GM10266 (cell line): Measurements from ENCODE around the gene KIF1A.

Experiments
- DNase-seq: peaks from one replicate; pipeline ENCODE4 v3.0.0; 2012; ENCODE audit errors: extremely low spot score
- CTCF ChIP-seq: IDR thresholded peaks from 2 replicates; pipeline ENCODE4 v1.5.1; 2012; ENCODE audit warnings: mild to moderate bottlenecking, low read depth; ENCODE audit not compliant: control insufficient read depth, insufficient read depth; ENCODE audit errors: missing control alignments

The KIF1A gene

GRCh38 chr2:240727439-240727838 lies 92.6 kb downstream of the KIF1A start:
- no peak for DNase-seq
- TF ChIP-seq CTCF: no peak

- DNase-seq: no peak
- no peak for TF ChIP-seq CTCF
Observed at GRCh38 chr2:240726876-240727275, 93.1 kb downstream of the KIF1A start.

- no peak for DNase-seq
- no peak for TF ChIP-seq CTCF
Observed at GRCh38 chr2:240725671-240726070, 94.3 kb downstream of the KIF1A start.

- TF ChIP-seq CTCF: no peak
- no peak for DNase-seq
Observed at GRCh38 chr2:240725266-240725665, 94.8 kb downstream of the KIF1A start.

- no peak for TF ChIP-seq CTCF
- DNase-seq: no peak
Observed at GRCh38 chr2:240724431-240724830, 95.6 kb downstream of the KIF1A start.

GRCh38 chr2:240723851-240724250 lies 96.2 kb downstream of the KIF1A start:
- no peak for TF ChIP-seq CTCF
- DNase-seq: no peak

- no peak for DNase-seq
- no peak for TF ChIP-seq CTCF
Observed at GRCh38 chr2:240722796-240723735, 97.0 kb downstream of the KIF1A start.
